Aorta (tissue), 5 donors: ENCODE data around the gene TM9SF3. TPM values are rescaled to one million over a fixed set of nuclear protein-coding genes. Genes with fewer than 3 reads are reported as not detected.

Experiments
- ATAC-seq: fragments of 200-7000 bp; cut with Tn5 transposase; one replicate; pipeline ENCODE4 v1.9.1; 2022; ENCODE audit warnings: moderate library complexity; ENCODE audit not compliant: low FRiP score
- DNase-seq, 2 donors: peaks; one replicate each; pipeline ENCODE4 v3.0.0-alpha.2; 2020
- H3K27ac ChIP-seq, 2 donors: one replicate each; pipeline ENCODE4 v1.5.1; 2013; ENCODE audit warnings: low read length in 2 of 2, mild to moderate bottlenecking in 2 of 2, moderate library complexity in 2 of 2, control low read depth in 1 of 2, inconsistent platforms in 1 of 2, low read depth in 1 of 2
- H3K27me3 ChIP-seq, 2 donors: one replicate each; pipeline ENCODE4 v1.6.1; 2013; ENCODE audit warnings: control low read depth in 1 of 2, low read length in 1 of 2, mild to moderate bottlenecking in 1 of 2, moderate library complexity in 1 of 2; ENCODE audit not compliant: insufficient read depth in 2 of 2, control insufficient read depth in 1 of 2
- H3K36me3 ChIP-seq, 2 donors: one replicate each; pipeline ENCODE4 v1.6.1; 2013; ENCODE audit warnings: control low read depth in 1 of 2, low read length in 1 of 2, mild to moderate bottlenecking in 1 of 2; ENCODE audit not compliant: insufficient read depth in 2 of 2, control insufficient read depth in 1 of 2
- H3K4me1 ChIP-seq, 2 donors: one replicate each; pipeline ENCODE4 v1.6.1; 2013; ENCODE audit warnings: low read length in 2 of 2, control low read depth in 1 of 2, mild to moderate bottlenecking in 1 of 2, moderate library complexity in 1 of 2; ENCODE audit not compliant: insufficient read depth in 2 of 2, control insufficient read depth in 1 of 2
- H3K4me3 ChIP-seq, 2 donors: one replicate each; pipeline ENCODE4 v1.5.1; 2013; ENCODE audit warnings: low read length in 2 of 2, control low read depth in 1 of 2, mild to moderate bottlenecking in 1 of 2
- H3K9me3 ChIP-seq: one replicate; pipeline ENCODE4 v1.6.1; 2013; ENCODE audit warnings: mild to moderate bottlenecking, low read length; ENCODE audit not compliant: control insufficient read depth
- WGBS, 2 donors: extraction: QIAGEN DNeasy Blood & Tissue Kit; methylation state at CpG; one replicate each; pipeline ENCODE4 v1.1.7; 2013; 5-methylcytosine and 5-hydroxymethylcytosine counted together
- intact Hi-C, 2 donors: fragments of 100-400 bp; cut with DNase I; formaldehyde crosslinking; loops; one replicate each; pipeline versions ENCODE4 v1.14.2 to v1.15.0; 2022
- polyA plus RNA-seq, 2 donors: library from polyadenylated mRNA; stranded (reverse); fragments of 200-250 nt; gene quantifications; one replicate each; pipeline ENCODE4 v1.2.3, GENCODE V29; 2013
- total RNA-seq, 2 donors: library from RNA; stranded (reverse); fragmentation: NEBNext Ultra II Directional; extraction: Animal tissue kit (Norgen Biotek cat#: 25700); gene quantifications; one replicate each; pipeline ENCODE4 v1.2.1, GENCODE V29; 2021
- donor health status: healthy with polysubstance abuse.
- donor health status: Bipolar disorder and iron deficiency.
- donor health status: DM: no; HTN: no; CAD: no.
- donor health status: DM: no; HTN: no; CAD: no.
- donor health status: DM: yes; HTN: yes; CAD: no.

The TM9SF3 gene
- total and polyA plus RNA-seq, 4 donors: 42.9 to 137 (median 85.1) TPM

GRCh38 chr10:96491303-96491702, 95.5 kb downstream of the TM9SF3 start:
- H3K27me3 ChIP-seq: no peaks in the 10 kb centered on the region
- H3K27ac ChIP-seq: no peak overlapping the region
- H3K4me3 ChIP-seq: no peak overlapping the region
- ATAC-seq (no peak), DNase-seq (no peak)
- H3K36me3 ChIP-seq: no peaks in the 10 kb centered on the region
- intact Hi-C loops: no loop called here
- WGBS, 2 donors: 68 to 70% methylated on average over 3 of the region's 3 CpGs
- no peaks in the 10 kb centered on the region for H3K9me3 ChIP-seq
- no peaks in the 10 kb centered on the region for H3K4me1 ChIP-seq

- intact Hi-C loops: no loop called here
- Histone ChIP-seq H3K27me3 (no peaks in the 10 kb centered on the region), H3K9me3 (no peaks in the 10 kb centered on the region), H3K36me3 (no peaks in the 10 kb centered on the region), H3K4me3 (no peak overlapping the region), H3K27ac (no peak overlapping the region), H3K4me1 (no peaks in the 10 kb centered on the region)
- WGBS, 2 donors: 80 to 84% methylated on average over 14 of the region's 14 CpGs
- ATAC-seq (no peak), DNase-seq (no peak)
Observed at GRCh38 chr10:96488161-96488935, 98.5 kb downstream of the TM9SF3 start.

- Histone ChIP-seq H3K4me1 (no peaks in the 10 kb centered on the region), H3K4me3 (no peak overlapping the region), H3K27me3 (no peaks in the 10 kb centered on the region), H3K36me3 (no peaks in the 10 kb centered on the region), H3K27ac (no peak overlapping the region), H3K9me3 (no peaks in the 10 kb centered on the region)
- DNase-seq (no peak), ATAC-seq (no peak)
- 63 to 65% methylated on average over 4 of the region's 4 CpGs for WGBS, 2 donors
- intact Hi-C loops: no loop called here
Observed at GRCh38 chr10:96482815-96483588, 103.8 kb downstream of the TM9SF3 start.

- Histone ChIP-seq H3K36me3 (no peaks in the 10 kb centered on the region), H3K9me3 (peaks cover 2% of the 10 kb centered on the region), H3K4me3 (no peak overlapping the region), H3K4me1 (no peaks in the 10 kb centered on the region), H3K27me3 (no peaks in the 10 kb centered on the region), H3K27ac (no peak overlapping the region)
- intact Hi-C loops: no loop called here
- no peak for ATAC-seq
- no peak for DNase-seq
- WGBS, 2 donors: 74 to 78% methylated on average over 9 of the region's 9 CpGs
Observed at GRCh38 chr10:96478355-96478754, 108.5 kb downstream of the TM9SF3 start.

- Histone ChIP-seq H3K4me1 (no peaks in the 10 kb centered on the region), H3K9me3 (peaks cover 2% of the 10 kb centered on the region), H3K27me3 (no peaks in the 10 kb centered on the region), H3K36me3 (no peaks in the 10 kb centered on the region), H3K27ac (no peak overlapping the region), H3K4me3 (no peak overlapping the region)
- intact Hi-C loops: no loop called here
- ATAC-seq (no peak), DNase-seq (no peak)
- WGBS, 2 donors: 67 to 76% methylated on average over 9 of the region's 9 CpGs
Observed at GRCh38 chr10:96473866-96474265, 112.9 kb downstream of the TM9SF3 start.

GRCh38 chr10:96470116-96470743, 116.6 kb downstream of the TM9SF3 start:
- peaks cover 2% of the 10 kb centered on the region for H3K9me3 ChIP-seq
- no peak overlapping the region for H3K27ac ChIP-seq
- no peaks in the 10 kb centered on the region for H3K4me1 ChIP-seq
- no peaks in the 10 kb centered on the region for H3K27me3 ChIP-seq
- ATAC-seq (peak; percentile 27), DNase-seq (no peak)
- H3K36me3 ChIP-seq: no peaks in the 10 kb centered on the region
- H3K4me3 ChIP-seq: no peak overlapping the region
- 12 to 15% methylated on average over 4 of the region's 4 CpGs for WGBS, 2 donors
- intact Hi-C loops: no loop called here

- Histone ChIP-seq H3K9me3 (no peaks in the 10 kb centered on the region), H3K36me3 (no peaks in the 10 kb centered on the region), H3K27ac (no peak overlapping the region), H3K4me3 (no peak overlapping the region), H3K27me3 (no peaks in the 10 kb centered on the region), H3K4me1 (no peaks in the 10 kb centered on the region)
- no peak for ATAC-seq
- intact Hi-C loops: no loop called here
- WGBS, 2 donors: 58% methylated on average over 5 of the region's 5 CpGs
- DNase-seq: no peak
Observed at GRCh38 chr10:96468845-96469244, 118.0 kb downstream of the TM9SF3 start.
